Activated naive CD8-positive, alpha-beta T cell treated with anti-CD3 and anti-CD28 coated beads, Interleukin-2, amount 50 U/mL, for 16 hours (primary cell): ENCODE data around the gene RWDD1.
"Not testable (repeated sequence)": the region's sequence is repeated elsewhere in the genome, so short reads cannot be mapped to it uniquely, and the experiment has no call there.

Source experiments
- DNase-seq: peaks from one replicate; pipeline ENCODE4 v3.0.0-alpha.2; 2020; ENCODE audit warnings: low read depth, low spot score

The RWDD1 gene

DNA sequence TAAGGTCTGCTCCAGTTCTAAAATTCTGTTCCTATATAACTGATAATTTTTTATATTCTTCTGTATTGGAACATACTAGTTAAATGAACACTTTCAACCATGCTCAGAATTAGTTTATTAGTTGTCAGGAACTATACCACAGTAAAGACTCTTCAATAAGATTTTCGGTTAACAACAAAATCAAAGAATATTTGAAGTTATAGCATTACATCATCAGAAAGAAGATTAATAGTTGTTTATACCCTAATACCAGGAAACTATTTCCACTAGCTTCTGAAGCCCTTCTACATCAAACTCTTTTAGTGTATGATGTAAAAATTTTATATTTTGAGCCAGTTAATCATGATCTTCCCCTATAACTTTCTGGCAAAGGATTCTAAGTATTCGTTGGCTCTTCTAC is 11.2 kb upstream of the RWDD1 start:
- no peak for DNase-seq

DNA sequence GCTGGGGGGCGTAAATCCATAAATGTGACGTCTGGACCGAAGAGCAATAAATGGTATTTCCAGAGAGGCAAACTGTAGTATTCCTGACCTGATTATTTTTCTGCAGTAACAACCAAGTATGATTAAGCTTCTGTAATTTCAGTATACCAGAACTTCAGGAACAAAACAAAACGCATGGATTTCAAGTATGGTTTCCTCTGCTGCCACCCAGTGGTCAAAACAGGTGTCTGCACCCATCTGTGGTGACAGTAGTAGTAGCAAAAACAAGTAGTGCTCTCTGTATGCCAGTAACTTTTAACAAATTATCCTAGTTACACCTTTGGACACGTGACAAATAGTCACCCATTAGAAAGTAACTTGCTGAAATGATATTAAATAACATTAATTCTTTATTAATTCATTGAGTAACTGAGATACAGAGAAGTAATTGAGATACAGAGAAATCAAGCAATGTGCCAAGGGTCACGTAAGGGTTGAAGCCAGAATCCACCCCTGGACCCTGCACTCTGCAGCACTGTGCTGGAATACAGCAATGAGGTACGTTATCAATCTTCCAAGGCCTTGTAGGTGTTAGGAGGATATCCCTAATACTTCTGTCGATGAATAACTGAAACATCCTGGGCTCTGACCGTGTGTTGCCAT is 9.8 kb upstream of the RWDD1 start:
- DNase-seq = no peak

DNA sequence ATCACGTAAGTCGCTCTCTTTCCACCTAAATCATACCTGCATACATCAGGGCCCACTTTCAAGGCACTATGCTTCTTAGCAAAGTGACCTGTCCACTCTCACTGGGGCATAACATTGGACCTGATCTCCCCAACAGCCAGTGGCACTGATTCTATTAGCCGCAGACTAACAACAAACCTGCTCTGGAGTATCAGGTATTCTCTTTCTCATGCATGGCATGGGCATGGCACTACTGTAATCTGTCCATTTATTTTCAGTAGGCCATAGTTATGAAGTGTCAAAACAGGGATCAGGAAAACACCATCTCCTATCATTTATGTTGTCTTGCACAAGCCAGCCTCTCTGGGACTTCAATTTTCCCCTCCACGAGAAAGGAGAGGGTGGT is 9.3 kb upstream of the RWDD1 start:
- no peak for DNase-seq

DNA sequence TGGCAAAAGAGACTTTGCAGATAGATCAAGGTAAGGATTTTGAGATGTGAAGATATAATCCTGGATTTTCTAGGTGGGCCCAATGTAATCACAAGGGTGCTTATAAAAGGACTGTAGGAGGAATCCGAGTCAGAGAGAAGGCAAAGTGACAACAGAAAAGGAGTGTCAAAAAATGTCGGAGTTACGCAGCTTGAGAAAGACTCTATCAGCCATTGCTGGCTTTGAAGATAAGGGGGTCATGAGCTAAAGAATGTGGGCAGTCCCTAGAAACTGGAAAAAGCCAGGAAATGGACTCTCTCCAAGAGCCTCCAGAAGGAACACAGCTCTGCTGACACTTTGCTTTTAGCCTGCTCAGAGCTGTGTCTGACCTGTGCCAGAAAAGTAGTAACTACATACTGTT is 8.7 kb upstream of the RWDD1 start:
- DNase-seq = no peak

DNA sequence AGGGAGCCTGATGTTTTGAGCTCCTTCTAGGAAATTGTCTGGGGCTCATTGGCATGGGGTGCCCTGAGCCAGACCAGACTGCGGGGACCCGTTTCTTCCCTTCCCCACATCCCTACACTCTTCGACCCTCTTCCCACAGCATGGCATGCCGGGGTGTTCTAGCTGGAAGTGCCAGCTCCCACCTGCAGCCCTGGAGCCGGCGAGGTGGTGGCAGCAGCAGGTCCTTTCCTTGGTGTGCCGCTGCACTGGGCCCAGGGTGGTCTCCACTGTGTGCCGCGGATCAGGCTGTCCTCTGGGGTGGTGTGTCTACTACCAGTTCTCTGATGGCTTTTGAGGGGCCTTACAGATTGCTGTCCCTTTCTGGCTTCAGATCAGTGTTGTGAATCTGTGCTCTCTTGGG is 7.5 kb upstream of the RWDD1 start:
- no peak for DNase-seq

DNA sequence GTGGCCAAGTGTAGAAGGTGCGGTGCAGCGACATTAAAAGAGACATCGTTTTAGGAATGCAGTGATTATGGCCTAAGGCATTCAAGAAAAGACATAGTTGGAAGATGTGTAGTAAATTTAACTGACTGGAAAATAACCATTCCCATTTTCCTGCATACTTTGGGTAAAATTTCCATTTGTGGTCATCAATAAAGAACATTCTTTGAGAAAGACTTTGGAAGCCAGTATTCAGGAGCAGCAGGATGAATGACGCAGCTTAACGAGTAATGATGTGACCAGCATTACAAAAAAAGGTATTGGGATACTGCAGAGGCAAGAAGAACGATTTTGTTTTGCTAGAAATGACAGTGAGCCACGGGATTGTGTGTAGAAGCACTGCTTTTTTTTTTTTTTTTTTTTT is 7.0 kb upstream of the RWDD1 start:
- no peak for DNase-seq

DNA sequence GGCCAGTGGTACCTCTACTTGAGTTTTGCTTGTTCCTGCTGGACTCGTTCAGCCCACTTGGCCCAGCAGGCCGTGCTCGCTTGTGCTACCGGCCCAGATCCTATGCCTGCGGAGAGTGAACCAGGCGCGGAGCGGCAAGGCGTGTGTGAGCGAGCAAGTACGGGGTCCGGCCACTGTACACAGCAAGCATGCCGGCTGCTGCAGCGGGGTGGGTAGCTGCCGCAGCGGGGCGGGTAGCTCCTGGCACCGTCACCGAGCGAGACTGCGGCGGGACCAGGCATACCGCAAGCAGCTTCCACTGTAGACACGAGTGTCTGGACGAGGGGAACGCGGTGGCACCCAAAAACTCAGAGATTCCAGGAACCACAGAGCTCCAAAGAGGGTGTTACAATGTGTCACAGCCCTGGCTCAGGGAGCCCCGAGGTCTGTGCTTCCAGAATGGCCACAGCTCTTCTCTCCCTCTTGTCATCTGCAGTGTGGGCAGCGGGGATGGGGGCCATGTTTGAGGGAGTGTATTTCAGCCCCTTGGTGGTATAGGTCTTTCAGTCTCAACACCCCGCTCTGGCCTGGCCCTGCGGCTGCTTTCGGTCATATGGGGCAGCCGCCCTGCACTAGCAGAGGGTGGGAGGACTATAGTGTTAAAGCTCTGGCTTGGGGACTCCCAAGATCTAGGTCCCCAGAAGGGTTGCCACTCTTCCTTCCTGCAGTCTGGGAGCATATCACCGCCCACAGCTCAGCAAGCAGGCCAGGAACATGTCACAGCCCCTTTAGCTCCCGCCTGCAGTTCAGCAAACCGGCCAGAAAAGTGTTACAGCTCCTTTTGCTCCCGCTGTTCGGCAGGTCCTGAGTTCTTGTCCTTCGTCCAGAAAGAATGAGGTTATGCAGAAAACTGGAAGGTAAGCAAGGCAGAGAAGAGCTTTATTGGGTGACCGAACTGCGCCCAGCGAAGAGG is 6.1 kb upstream of the RWDD1 start:
- DNase-seq = no peak

DNA sequence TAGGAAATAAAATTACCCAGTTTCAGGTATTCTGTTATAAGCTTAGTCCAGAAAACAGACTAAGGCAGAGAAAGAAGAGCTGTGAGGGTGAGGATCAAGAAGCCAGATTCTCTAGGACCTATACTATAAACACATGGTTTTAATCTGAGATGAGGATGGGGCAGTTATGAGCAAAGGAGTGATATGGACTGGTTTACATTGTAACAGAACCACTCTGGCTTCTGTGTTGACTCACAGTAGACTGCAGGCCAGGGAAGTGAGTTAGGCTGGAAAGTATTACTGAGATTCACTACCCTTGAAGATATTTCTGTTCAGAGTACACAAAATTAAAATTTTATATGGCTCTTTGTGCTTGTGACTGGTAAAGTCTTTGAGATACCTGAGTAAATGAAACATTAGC is 3.2 kb upstream of the RWDD1 start:
- no peak for DNase-seq

DNA sequence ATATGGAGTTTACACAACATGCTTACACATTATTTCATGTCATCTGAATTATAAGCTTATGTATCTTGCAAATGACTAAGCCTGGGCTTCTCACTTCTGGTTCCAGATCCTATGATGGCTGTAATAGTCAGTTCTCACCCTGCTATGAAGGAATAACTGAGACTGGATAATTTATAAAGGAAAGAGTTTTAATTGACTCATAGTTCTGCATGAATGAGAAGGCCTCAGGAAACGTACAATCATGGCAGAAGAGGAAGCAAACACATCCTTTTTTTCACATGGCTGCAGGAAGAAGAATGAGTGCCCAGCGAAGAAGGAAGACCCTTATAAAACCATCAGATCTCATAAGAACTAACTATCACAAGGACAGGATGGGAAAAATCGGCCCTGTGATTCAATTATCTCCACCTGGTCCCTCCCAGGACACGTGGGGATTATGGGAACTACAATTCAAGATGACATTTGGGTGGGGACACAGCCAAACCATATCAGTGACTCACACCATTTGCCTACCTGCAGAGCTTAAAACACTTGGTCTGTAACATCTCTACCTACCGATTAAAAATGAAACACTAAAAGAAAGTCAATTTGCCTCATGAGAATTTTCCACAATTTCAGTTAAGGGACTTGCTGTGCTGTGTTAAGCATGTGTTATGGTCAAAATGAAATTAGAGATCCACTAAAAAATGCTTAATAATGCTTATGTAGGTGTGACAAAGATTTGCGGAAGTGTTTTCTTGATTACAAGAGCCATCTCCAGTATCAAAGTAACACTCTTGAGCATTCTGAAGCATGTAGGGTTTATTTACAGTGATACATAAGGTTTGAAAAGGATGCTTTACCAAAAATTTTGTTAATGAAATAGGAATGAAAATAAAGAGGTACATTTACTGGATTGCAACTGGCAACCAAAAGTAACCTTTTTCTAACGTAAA is 2.2 kb upstream of the RWDD1 start:
- no peak for DNase-seq

DNA sequence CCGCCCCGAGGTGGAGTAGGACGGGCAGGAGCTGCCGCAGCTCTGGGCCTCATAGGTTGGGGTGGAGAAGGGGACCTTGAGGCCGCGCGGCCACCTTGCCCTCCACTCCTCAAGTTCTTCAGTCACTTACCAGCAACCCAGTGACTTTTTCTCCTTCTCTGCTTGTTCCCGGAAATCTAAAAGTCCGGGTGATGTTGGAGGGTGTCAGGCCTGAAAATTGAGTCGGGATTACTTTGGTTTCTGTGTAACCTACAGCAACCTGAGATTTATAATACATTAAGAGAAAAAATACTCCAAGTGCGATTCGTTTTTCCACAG is 338 bp downstream of the RWDD1 start:
- DNase-seq = no peak

DNA sequence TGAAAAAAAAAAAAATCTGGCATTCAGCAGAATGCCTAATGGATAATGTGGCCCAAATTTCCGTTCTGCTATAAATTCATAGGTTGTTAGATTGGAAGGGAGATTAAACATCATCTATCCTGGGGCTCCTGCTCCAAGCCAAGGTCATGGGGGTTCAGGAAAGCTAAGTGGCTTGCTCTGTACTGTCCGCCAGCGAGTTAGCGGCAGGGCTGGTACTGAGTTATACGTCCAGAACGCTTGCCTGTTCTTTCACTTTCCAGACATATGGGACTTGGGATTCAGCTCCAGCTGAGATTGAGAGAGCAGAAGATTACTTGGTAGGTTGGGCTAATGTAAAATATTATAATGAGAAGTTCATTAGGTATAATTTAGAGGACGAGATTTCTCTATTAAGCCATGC is 858 bp downstream of the RWDD1 start:
- DNase-seq = no peak

DNA sequence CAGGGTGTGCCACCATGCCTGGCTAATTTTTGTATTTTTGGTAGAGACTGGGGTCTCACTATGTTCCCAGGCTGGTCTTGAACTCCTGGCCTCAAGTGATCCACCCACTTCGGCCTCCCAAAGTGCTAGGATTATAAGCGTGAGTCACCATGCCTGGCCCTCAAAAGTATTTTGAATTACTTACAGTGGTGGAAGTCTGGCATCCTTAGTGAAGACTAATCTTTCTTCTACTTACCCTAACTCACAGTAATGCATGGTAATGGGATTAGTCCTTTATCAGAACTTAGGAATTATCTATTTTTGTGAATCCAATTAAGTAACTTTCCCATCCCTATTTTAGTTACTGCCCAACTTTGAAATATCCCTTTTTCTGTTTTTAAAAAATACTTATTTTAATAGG is 3.9 kb downstream of the RWDD1 start:
- DNase-seq = no peak

DNA sequence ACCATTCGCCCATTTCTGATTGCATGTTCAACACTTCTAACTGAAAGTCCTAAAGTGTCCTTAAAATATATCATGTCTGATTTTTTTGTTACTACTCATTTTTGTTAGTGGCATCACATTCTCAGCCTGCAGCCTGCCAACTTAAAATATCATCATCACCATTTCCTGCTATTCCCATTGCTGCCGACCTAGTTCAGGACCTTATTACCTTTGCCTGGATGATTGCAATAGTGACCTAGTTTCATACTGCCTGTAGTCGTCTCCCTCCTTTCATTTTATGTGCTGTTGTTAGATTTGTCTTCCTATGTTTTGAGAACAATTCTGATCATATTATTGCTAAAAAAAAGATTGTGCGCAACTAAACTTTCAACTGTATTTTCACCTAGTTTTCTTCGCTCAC is 6.2 kb downstream of the RWDD1 start:
- no peak for DNase-seq

DNA sequence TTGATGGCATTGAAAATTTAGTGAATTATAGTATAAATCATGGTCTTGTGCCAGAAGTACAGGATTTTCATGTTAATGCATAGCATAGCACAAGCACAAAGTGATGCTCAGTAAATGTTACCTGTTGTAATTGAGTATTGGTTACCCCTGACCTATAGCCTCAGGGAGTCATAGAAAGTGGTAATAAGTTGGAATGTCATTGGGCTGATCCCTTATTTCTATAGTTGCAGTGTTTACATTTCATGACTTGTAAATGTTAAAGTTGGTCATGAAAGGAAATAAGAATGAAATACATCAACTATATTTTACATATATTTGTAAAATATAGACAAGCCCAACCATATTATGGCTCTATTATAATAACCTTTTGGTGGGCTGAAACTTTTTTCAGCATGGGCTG is 7.0 kb downstream of the RWDD1 start:
- no peak for DNase-seq

DNA sequence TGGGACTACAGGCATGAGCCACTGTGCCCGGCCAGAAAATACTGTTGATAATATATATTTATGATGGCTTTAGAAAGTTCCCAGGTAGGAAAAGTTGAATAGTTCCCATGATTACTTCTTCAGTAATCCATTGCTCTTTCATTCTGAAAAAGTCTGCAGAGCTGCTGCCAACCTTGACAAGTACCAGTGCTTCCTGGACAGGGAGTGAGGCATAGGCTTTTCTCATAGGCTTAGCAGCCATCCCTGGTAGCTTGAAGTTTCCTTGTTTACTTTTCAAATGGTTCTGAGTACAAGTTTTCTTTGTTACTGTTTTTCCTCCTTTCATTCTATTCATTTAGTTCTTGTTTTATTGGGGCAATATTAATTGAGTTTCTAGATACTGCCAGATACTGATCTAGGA is 7.8 kb downstream of the RWDD1 start:
- no peak for DNase-seq

DNA sequence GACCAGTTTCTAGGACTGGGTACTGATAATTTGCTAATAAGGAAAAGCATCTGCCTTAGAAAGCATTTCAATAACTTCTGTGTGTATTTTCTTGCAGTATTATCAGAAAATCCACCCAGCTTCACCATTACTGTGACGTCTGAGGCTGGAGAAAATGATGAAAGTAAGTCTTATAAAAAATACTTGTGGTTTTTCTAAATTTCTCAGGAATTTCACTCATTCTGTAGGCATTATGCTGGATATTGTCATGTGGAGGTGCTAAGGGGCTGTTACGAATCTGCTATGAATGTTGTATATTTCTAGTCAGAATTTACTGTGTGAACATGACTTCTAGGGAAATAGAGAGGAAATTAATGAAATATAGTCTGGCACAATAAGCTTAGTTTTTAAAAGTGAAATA is 8.9 kb downstream of the RWDD1 start:
- DNase-seq = no peak

DNA sequence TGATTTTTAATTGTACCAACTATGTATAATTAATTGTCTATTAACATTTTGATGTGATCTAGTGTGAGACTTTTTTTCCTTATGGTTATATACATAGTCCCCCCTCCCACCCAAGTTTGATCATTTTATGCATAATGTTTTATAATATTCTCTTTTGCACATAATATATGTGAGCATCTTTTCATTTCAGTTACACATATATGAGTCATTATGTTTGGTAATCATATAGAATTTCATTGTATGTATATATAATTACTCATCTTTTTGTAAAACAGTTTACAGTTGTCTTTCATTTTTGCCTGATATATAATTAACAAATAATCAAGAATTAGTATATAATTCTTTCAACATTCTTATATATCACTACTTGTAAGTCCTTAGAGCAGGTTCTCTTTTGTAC is 15.0 kb downstream of the RWDD1 start:
- no peak for DNase-seq

DNA sequence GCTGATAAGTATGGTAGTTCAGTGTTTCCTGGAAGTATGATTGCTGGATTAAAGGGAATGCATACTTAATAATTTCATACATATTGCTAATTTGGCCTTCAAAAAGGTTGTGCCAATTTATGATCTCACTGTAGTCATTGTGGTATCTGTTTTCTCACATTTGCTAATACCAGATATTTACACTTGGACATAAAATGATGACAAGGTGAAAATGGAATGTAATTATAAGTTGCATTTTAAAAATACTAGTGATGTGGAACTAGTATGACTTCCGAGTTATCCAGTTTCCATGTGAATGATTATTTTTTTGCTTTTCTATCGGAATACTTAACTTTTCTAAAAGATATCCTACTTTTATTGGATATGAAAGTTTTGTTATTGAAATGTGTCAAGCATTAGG is 15.4 kb downstream of the RWDD1 start:
- DNase-seq = no peak

DNA sequence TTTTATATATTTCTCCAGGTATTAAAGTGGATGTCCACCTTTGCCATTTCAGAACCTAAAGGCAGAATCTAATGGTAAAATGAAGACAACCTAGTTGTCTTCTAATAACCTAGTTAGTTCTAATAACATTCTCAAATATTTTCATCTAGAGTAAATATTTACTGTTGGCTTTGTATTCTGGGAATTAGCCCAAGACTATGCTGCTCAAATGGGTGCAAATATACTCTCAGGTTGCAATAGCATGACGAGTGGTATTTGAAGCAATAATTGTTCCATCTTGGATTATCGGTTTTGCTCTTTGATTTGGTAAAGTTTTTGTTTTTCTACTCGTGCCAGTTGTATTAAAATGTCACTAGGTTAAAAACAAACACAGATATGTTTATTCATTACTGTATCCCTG is 23.9 kb downstream of the RWDD1 start:
- no peak for DNase-seq

DNA sequence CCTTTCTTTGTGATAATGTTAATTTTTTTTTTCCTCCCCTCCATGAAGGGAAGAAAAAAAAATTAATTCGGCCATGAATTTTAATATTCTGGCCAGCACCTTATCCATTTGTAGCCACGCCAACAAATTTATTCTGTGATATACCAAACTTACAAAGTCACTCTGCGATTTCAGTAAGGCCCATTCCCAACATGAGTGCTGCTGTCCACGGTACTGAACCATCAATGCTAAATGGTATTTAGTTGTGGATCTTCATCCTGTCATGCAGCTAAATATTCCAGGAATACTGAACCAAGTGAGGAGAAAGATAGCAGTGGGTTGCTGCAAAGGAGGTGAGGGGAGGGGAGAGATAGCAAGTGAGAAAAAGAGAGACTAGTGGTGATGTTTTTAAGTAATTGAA is 25.5 kb downstream of the RWDD1 start:
- DNase-seq = no peak

DNA sequence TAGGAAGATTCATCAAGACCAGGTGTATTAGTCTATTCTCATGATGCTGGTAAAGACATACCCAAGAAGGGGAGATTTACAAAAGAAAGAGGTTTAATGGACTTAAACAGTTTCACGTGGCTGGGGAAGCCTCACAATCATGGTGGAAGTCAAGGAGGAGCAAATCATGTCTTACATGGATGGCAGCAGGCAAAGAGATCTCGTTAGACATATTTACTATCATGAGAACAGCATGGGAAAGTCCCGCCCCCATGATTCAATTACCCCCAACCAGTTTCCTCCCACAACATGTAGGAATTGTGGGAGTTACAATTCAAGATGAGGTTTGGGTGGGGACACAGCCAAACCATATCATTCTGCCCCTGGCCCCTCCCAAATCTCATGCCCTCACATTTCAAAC is 32.6 kb downstream of the RWDD1 start:
- DNase-seq = not testable (repeated sequence)

DNA sequence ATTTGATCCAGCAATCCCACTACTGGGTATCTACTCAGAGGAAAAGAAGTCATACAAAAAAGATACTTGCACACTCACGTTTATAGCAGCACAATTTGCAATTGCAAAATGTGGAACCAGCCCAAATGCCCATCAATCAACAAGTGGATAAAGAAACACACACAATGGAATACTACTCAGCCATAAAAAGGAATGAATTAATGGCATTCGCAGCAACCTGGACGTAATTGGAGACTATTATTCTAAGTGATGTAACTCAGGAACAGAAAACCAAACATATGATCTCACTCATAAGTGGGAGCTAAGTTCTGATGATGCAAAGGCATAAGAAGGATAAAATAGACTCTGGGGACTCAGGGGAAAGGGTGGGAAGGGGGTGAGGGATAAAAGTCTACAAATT is 33.6 kb downstream of the RWDD1 start:
- DNase-seq = not testable (repeated sequence)
